HEK293 (cell line): ENCODE measurements around the gene DLK2.

Experiments used
- HOXD13 ChIP-seq: sonication (generic); formaldehyde crosslinking; IDR thresholded peaks from 2 replicates; pipeline ENCODE4 v1.8.0; 2022; ENCODE audit warnings: missing genetic modification reagents, borderline replicate concordance
- ZBTB8A ChIP-seq: fragments of 450-650 bp; formaldehyde crosslinking; IDR thresholded peaks from 2 replicates; pipeline ENCODE4 v1.5.1; 2016; ENCODE audit warnings: missing biosample characterization, missing genetic modification characterization
- ZFP37 ChIP-seq: fragments of 450-650 bp; formaldehyde crosslinking; IDR thresholded peaks from 2 replicates; pipeline ENCODE4 v1.5.1; 2016; ENCODE audit warnings: missing biosample characterization, missing genetic modification characterization
- ZNF777 ChIP-seq: fragments of 450-650 bp; formaldehyde crosslinking; IDR thresholded peaks from 2 replicates; pipeline ENCODE4 v1.5.1; 2017; ENCODE audit warnings: missing biosample characterization, missing genetic modification characterization, borderline replicate concordance
- TF ChIP-seq, protein P1 (sequence below): fragments of 450-650 bp; formaldehyde crosslinking; IDR thresholded peaks from 2 replicates; pipeline ENCODE4 v1.5.1; 2016; ENCODE audit warnings: missing biosample characterization, missing genetic modification characterization
- TF ChIP-seq, protein P2 (sequence below): fragments of 450-650 bp; formaldehyde crosslinking; optimal IDR thresholded peaks from 2 replicates; pipeline ENCODE3; 2016; ENCODE audit warnings: missing biosample characterization, mild to moderate bottlenecking, missing genetic modification characterization

DNA sequence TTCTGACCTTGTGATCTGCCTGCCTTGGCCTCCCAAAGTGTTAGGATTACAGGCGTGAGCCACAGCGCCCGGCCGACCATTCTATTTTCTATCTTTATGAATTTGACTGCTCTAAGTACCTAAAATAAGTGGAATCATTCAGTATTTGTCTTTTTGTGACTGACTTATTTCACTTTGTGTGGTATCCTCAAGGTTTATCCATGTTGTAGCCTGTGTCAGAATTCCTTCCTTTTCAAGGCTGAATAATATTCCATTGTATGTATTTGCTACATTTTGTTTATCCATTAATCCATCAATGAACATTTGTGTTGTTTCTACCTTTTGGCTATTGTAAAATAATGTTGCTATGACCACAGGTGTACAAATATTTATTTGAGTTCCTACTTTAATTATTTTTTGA is 17.2 kb upstream of the DLK2 start:
- TF ChIP-seq, protein P1, sequence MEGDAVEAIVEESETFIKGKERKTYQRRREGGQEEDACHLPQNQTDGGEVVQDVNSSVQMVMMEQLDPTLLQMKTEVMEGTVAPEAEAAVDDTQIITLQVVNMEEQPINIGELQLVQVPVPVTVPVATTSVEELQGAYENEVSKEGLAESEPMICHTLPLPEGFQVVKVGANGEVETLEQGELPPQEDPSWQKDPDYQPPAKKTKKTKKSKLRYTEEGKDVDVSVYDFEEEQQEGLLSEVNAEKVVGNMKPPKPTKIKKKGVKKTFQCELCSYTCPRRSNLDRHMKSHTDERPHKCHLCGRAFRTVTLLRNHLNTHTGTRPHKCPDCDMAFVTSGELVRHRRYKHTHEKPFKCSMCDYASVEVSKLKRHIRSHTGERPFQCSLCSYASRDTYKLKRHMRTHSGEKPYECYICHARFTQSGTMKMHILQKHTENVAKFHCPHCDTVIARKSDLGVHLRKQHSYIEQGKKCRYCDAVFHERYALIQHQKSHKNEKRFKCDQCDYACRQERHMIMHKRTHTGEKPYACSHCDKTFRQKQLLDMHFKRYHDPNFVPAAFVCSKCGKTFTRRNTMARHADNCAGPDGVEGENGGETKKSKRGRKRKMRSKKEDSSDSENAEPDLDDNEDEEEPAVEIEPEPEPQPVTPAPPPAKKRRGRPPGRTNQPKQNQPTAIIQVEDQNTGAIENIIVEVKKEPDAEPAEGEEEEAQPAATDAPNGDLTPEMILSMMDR (tag by site-specific recombination): no peak
- no peak for TF ChIP-seq ZNF777 (tag by site-specific recombination)
- TF ChIP-seq ZFP37: no peak
- TF ChIP-seq HOXD13 (CRISPR knock-in tag): no peak
- no peak for TF ChIP-seq ZBTB8A
- TF ChIP-seq, protein P2, sequence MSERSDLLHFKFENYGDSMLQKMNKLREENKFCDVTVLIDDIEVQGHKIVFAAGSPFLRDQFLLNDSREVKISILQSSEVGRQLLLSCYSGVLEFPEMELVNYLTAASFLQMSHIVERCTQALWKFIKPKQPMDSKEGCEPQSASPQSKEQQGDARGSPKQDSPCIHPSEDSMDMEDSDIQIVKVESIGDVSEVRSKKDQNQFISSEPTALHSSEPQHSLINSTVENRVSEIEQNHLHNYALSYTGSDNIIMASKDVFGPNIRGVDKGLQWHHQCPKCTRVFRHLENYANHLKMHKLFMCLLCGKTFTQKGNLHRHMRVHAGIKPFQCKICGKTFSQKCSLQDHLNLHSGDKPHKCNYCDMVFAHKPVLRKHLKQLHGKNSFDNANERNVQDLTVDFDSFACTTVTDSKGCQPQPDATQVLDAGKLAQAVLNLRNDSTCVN (tag by site-specific recombination): no peak
